ENCODE results near the gene BDKRB1.

BDKRB1 gene

DNA sequence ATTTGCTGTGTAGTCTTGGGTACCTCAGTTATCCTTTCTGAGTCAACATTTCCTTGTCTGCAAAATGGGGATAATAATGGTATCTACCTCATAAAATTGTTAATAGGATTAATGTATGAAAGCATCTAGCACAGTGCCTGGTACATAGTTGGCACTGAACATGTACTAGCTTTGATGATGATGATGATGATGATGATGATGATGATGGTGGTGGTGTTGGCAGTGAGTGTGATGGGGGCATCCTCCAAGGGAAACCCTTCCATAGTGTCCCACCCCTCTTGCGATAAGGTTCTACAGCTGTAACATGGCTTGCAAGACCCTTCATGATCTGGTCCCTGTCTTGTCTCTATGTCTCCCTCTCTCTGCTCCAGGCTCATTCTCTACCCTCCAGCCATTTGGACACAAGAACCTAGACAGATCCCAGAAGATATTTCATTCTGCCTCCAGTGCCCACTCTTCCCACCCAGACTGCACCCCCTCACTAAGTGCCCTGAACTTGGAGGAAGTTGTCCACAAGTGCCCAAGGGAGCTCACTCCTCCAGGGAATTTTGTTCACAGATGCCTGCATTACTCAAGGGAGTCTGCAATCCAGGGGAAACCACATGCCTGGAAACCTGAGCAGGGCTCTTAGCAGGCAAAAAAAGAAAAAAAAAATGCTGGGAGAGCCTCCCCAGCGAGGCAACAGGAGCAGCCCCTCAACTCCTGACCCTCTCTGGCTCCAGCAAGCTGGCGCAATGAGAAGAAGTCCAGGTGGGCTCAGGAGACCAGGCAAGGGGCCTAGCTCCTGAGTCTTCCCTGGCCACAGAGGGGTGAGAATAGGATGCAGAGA lies 10.1 kb upstream of the BDKRB1 start:
- Histone ChIP-seq H3K27me3 (no peaks in the 10 kb centered on the region), H4K20me1 (no peaks in the 10 kb centered on the region), H3K4me1 (no peaks in the 10 kb centered on the region), H3K4me3 (no peak overlapping the region), H3K9ac (no peak overlapping the region), H3K27ac (no peak overlapping the region), H3K36me3 (no peaks in the 10 kb centered on the region), H3K9me3 (no peaks in the 10 kb centered on the region), H3K4me2 (no peak overlapping the region)
- no peak for TF ChIP-seq Cebpa-rat (IDR thresholded peaks at IDR 0.05)

DNA sequence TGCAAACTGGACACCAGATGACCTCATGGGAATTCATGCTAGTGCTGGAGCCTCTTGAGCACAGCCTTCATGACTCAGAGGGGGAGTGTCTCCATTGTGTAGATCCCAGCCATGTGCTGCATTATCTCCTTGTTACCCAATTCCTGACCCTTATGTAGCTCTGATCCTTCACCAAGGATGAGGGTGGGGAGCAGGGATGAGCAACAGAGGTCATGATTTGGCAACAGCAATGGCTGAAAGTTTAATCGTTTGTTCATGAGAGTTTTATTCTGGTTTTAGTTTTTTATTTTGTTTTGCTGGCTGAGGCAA lies 9.5 kb upstream of the BDKRB1 start:
- no peaks in the 10 kb centered on the region for H3K4me1 ChIP-seq
- H3K27ac ChIP-seq = no peak overlapping the region
- H3K27me3 ChIP-seq = no peaks in the 10 kb centered on the region
- no peak overlapping the region for H3K4me2 ChIP-seq
- H3K36me3 ChIP-seq = no peaks in the 10 kb centered on the region
- H3K4me3 ChIP-seq = no peak overlapping the region
- H4K20me1 ChIP-seq = no peaks in the 10 kb centered on the region
- no peak for TF ChIP-seq Cebpa-rat (IDR thresholded peaks at IDR 0.05)
- no peaks in the 10 kb centered on the region for H3K9me3 ChIP-seq
- no peak overlapping the region for H3K9ac ChIP-seq

DNA sequence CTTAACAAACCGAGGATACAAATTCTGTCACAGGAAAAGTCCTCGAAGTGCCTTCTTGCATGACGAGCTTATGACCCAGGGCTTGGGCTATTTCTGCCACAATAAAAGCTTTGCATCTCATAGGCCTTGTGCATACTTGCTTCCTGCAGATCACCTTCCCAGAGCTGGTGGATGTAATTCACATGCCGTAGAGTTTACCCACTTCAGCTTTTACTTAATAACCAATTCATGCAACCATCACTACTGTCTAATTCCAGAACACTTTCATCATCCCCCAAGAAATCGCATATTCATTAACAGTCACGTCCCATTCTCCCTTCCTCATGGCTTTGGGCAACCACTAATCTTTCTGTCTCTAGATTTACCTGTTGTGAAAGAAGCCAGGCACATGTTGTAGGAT lies 9.0 kb upstream of the BDKRB1 start:
- Histone ChIP-seq H3K4me2 (no peak overlapping the region), H3K4me1 (no peaks in the 10 kb centered on the region), H4K20me1 (no peaks in the 10 kb centered on the region), H3K27ac (no peak overlapping the region), H3K36me3 (no peaks in the 10 kb centered on the region), H3K4me3 (no peak overlapping the region), H3K27me3 (no peaks in the 10 kb centered on the region), H3K9me3 (no peaks in the 10 kb centered on the region), H3K9ac (no peak overlapping the region)
- no peak for TF ChIP-seq Cebpa-rat (IDR thresholded peaks at IDR 0.05)

DNA sequence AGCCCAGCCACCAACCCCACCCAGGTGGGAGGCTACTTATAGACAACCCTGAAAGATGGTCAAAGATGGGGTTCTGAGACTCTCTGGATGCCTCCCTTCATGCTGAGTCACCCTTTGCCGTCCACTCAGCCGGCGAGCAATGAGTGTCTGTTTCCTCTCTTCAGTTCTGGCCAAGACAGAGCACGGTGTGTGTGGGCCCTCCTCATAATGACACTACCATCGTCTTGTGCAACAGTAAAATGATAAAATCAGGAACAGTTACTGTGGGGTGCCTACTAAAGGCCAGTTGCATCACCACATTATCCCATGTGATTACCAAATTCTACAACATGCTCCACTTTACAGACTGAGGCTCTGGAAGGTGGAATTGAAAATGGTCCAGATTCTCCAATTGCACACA lies 7.0 kb upstream of the BDKRB1 start:
- H3K4me2 ChIP-seq = no peak overlapping the region
- H3K27me3 ChIP-seq = no peaks in the 10 kb centered on the region
- H3K36me3 ChIP-seq = no peaks in the 10 kb centered on the region
- no peaks in the 10 kb centered on the region for H3K4me1 ChIP-seq
- no peak overlapping the region for H3K9ac ChIP-seq
- no peak overlapping the region for H3K27ac ChIP-seq
- H4K20me1 ChIP-seq = no peaks in the 10 kb centered on the region
- H3K4me3 ChIP-seq = no peak overlapping the region
- TF ChIP-seq Cebpa-rat (IDR thresholded peaks at IDR 0.05) = no peak
- H3K9me3 ChIP-seq = no peaks in the 10 kb centered on the region

DNA sequence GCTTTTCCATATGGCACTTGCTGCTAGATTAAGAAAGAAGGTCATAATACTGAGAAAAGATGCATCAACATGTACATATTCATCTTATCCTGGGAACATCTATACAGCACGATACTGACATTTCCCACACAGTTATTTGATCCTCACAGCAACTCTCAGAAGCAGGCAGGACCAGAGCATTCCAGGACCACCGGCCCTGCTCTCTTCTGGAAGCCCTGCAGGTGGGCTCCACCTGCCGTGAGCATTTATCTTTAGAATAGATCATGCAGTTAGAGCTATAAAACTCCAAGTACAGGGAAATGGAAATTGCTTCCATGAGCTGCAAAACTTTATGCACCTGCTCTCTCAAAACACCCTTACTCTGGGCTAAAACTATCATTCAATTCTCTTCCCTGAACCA lies 5.5 kb upstream of the BDKRB1 start:
- TF ChIP-seq Cebpa-rat (IDR thresholded peaks at IDR 0.05) = no peak
- Histone ChIP-seq H3K9ac (no peak overlapping the region), H3K36me3 (no peaks in the 10 kb centered on the region), H3K9me3 (no peaks in the 10 kb centered on the region), H3K27me3 (no peaks in the 10 kb centered on the region), H3K4me3 (no peak overlapping the region), H4K20me1 (no peaks in the 10 kb centered on the region), H3K27ac (no peak overlapping the region), H3K4me2 (no peak overlapping the region), H3K4me1 (no peaks in the 10 kb centered on the region)

DNA sequence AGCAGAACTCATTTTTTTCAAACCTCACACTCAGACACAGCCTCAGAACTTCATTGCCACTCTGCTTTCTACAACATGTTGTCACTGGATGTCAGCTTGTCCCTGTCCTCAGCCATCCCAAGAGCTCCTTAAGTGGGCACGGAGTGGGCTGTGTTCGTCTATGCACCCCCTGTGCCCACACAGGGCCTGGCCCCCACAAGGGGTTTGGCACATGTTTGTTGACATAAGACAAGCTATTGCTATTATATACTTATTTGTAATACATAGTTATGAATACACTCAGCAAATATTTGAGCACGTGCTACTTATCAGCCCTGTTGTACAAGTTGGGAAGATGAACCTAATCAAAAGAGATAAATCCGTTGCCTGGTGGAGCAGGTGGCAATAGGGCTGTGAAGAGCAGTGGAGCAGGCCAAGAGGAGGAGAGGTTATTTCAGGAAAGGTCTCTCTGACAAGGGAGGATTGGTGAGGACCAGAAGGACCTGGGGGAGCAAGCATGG lies 4.3 kb upstream of the BDKRB1 start:
- TF ChIP-seq Cebpa-rat (IDR thresholded peaks at IDR 0.05) = no peak
- Histone ChIP-seq H4K20me1 (no peaks in the 10 kb centered on the region), H3K27me3 (no peaks in the 10 kb centered on the region), H3K4me1 (no peaks in the 10 kb centered on the region), H3K4me3 (no peak overlapping the region), H3K9me3 (no peaks in the 10 kb centered on the region), H3K9ac (no peak overlapping the region), H3K36me3 (no peaks in the 10 kb centered on the region), H3K27ac (no peak overlapping the region), H3K4me2 (no peak overlapping the region)

GRCh38 chr14:96252323-96252998 lies 3.5 kb upstream of the BDKRB1 start:
- Histone ChIP-seq H3K27me3 (no peaks in the 10 kb centered on the region), H3K9me3 (no peaks in the 10 kb centered on the region), H3K9ac (no peak overlapping the region), H3K27ac (no peak overlapping the region), H3K36me3 (no peaks in the 10 kb centered on the region), H3K4me2 (no peak overlapping the region), H4K20me1 (no peaks in the 10 kb centered on the region), H3K4me3 (no peak overlapping the region), H3K4me1 (no peaks in the 10 kb centered on the region)
- no peak for TF ChIP-seq Cebpa-rat (IDR thresholded peaks at IDR 0.05)

DNA sequence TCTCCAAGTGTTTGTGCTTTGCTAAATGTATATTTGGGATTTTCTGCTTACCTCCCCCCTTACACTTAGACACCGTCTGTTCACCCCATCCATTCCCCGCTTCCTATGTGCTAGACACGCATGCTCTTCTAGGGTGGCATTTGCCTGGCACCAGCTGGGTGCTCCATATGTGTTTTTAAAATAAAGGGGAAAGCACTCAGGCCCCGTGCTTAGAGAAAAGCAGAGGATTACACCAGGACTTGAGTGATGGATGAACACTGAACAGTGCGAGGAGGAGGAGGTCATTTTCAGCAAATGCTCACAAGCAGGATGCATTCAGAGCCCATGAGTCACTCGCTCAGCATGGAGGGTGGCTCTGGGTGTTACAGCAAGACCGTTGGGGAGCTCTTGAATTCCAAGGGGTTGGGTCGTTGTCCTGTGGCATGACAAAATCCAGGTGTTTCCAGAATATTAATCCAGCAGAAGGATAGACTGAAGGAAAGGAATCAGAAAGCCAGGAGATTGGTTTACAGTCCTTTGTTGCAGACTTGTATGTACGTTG lies 2.9 kb upstream of the BDKRB1 start:
- no peaks in the 10 kb centered on the region for H4K20me1 ChIP-seq
- no peaks in the 10 kb centered on the region for H3K9me3 ChIP-seq
- H3K36me3 ChIP-seq = no peaks in the 10 kb centered on the region
- no peak overlapping the region for H3K27ac ChIP-seq
- TF ChIP-seq Cebpa-rat (IDR thresholded peaks at IDR 0.05) = no peak
- H3K27me3 ChIP-seq = no peaks in the 10 kb centered on the region
- no peak overlapping the region for H3K9ac ChIP-seq
- no peak overlapping the region for H3K4me2 ChIP-seq
- H3K4me1 ChIP-seq = no peaks in the 10 kb centered on the region
- H3K4me3 ChIP-seq = no peak overlapping the region

DNA sequence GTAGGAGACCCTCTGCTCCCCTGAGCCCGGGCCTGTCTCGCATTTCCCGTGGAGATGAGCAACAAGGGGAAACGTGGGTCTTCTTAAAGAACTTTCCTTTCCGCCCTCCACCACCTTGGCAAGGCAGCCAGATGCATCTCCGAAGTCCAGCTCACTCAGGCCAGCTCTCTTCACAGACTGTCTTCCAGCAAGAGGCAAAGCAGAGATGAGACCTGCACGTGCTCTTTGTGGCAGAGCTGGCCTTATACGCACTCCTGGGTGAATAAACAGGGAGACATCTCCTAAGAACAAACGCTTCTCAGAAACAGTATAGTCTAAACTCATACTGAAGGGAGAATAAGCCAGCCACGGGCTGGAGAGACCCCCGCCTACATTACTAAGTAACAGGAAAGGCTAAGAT lies 1.3 kb upstream of the BDKRB1 start:
- Histone ChIP-seq H3K27ac (no peak overlapping the region), H3K4me3 (no peak overlapping the region), H3K9me3 (peaks cover 3% of the 10 kb centered on the region), H3K27me3 (no peaks in the 10 kb centered on the region), H3K36me3 (no peaks in the 10 kb centered on the region), H4K20me1 (no peaks in the 10 kb centered on the region), H3K4me1 (no peaks in the 10 kb centered on the region), H3K4me2 (no peak overlapping the region), H3K9ac (no peak overlapping the region)
- no peak for TF ChIP-seq Cebpa-rat (IDR thresholded peaks at IDR 0.05)

DNA sequence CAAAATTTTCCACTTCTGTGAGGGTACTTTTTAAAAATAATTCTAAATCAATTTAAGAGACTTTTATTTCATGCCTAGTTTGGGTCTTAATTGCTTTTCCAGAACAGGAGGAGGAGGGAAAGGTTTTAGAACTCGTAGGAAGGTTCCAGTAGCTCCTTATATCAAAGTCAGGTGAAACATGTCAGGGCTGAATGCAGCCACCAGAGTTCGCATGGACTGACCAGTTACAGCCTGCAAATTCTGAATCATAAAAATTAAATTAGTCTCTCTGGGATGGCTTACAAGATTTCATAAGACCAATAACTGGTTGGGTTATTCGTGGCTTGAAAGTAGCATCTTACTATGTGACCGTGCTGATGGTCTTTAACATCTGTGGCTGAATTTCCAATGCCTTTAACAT lies 397 bp downstream of the BDKRB1 start:
- H4K20me1 ChIP-seq = no peaks in the 10 kb centered on the region
- H3K27me3 ChIP-seq = no peaks in the 10 kb centered on the region
- H3K4me3 ChIP-seq = no peak overlapping the region
- no peak for TF ChIP-seq Cebpa-rat (IDR thresholded peaks at IDR 0.05)
- H3K27ac ChIP-seq = no peak overlapping the region
- no peak overlapping the region for H3K9ac ChIP-seq
- no peaks in the 10 kb centered on the region for H3K4me1 ChIP-seq
- no peaks in the 10 kb centered on the region for H3K36me3 ChIP-seq
- peaks cover 7% of the 10 kb centered on the region for H3K9me3 ChIP-seq
- no peak overlapping the region for H3K4me2 ChIP-seq
